Activated CD8-positive, alpha-beta memory T cell treated with anti-CD3 and anti-CD28 coated beads for 24 hours (primary cell): ENCODE data around the gene VEZF1.

Experiments used
- DNase-seq: peaks from one replicate; pipeline ENCODE4 v3.0.0-alpha.2; 2020

VEZF1 gene

GRCh38 chr17:57999010-57999495, 11.0 kb upstream of the VEZF1 start:
- no peak for DNase-seq

GRCh38 chr17:57997085-57997809, 9.2 kb upstream of the VEZF1 start:
- no peak for DNase-seq

- DNase-seq: peak; percentile 78
These were observed 7.3 kb upstream of the VEZF1 start for GRCh38 chr17:57995076-57995956.

- no peak for DNase-seq
These were observed 6.4 kb upstream of the VEZF1 start for GRCh38 chr17:57994436-57994835.

- DNase-seq: no peak
These were observed 5.7 kb upstream of the VEZF1 start for GRCh38 chr17:57993471-57994365.

- DNase-seq: no peak
These were observed 3.5 kb upstream of the VEZF1 start for GRCh38 chr17:57991537-57991936.

GRCh38 chr17:57990037-57990436, 2.0 kb upstream of the VEZF1 start:
- no peak for DNase-seq

- DNase-seq: no peak
These were observed 522 bp upstream of the VEZF1 start for GRCh38 chr17:57988301-57989250.

GRCh38 chr17:57986841-57987580, 1.0 kb downstream of the VEZF1 start:
- DNase-seq: peak; percentile 77

GRCh38 chr17:57985675-57985974, 2.4 kb downstream of the VEZF1 start:
- DNase-seq: no peak

GRCh38 chr17:57984936-57985674, 2.9 kb downstream of the VEZF1 start:
- peak; percentile 30 for DNase-seq

- no peak for DNase-seq
These were observed 3.7 kb downstream of the VEZF1 start for GRCh38 chr17:57984261-57984890.

- DNase-seq: no peak
These were observed 4.6 kb downstream of the VEZF1 start for GRCh38 chr17:57983446-57983845.

- DNase-seq: peak; percentile 53
These were observed 5.4 kb downstream of the VEZF1 start for GRCh38 chr17:57982452-57983170.

- DNase-seq: no peak
These were observed 7.5 kb downstream of the VEZF1 start for GRCh38 chr17:57980522-57980921.

- DNase-seq: no peak
These were observed 9.0 kb downstream of the VEZF1 start for GRCh38 chr17:57979076-57979475.

- no peak for DNase-seq
These were observed 11.5 kb downstream of the VEZF1 start for GRCh38 chr17:57976594-57976993.

- DNase-seq: no peak
These were observed 13.0 kb downstream of the VEZF1 start for GRCh38 chr17:57975044-57975443.
